NOMO-1 (cell line): ENCODE results near the gene KLF15.

Experiments used
- DNase-seq, 2 experiments: peaks; one replicate each; lab custom pipeline; 2025; ENCODE audit not compliant: unreplicated experiment in 2 of 2; lab: John Stamatoyannopoulos, UW

Gene KLF15

DNA sequence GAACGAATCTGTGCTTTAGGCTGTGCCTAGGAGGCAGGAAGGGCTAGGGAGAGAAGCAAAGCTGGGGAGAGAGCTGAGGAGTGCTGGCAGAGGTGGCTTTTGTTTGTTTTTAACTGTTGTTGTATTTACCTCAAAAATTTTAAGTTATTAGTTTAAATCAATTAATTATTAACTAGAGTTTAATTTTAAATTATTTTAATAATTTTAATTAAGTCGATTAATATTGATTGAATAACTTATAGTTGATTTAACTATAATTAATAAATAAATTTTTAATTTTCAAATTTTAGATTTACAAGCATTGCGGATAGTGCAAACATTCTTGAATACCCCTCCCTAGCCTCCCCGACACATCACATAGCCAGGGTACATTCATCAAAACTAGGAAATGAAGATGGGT is 30.6 kb downstream of the KLF15 start:
- no peak for DNase-seq

DNA sequence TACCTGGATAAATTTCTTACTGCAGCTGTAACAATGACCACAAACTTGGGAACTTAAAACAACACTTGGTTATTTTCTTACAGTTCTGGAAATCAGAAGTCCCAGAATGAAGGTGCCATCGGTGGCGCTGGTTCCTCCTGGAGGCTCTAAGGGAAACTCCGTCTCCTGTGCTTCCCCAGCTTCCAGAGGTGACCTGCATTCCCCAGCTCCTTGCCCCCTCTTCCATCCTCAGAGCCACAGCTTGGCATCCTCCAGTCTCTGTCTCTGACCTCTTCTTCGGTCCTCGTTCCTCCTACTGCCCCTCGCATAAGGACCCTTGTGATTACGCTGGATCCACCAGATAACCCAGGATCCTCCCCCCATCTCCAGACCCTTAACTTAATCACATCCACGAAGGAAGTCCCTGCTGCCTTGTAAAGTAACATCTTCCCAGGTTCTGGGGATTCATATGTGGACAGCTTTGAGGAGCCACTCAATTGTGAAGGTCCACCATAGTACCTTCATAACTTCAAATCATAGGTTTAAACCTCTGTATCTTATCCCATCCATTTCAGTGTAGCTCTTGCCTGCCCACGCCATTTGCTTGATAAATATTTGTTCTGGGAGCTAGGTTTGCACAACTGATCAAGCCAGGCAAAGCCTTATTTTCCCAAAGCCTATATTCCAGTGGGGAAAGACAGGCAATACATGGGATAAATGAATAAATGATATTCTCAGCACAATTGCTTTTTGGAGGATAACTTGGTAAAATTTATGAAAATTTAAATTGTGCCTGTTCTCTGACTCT is 34.8 kb downstream of the KLF15 start:
- DNase-seq = no peak

DNA sequence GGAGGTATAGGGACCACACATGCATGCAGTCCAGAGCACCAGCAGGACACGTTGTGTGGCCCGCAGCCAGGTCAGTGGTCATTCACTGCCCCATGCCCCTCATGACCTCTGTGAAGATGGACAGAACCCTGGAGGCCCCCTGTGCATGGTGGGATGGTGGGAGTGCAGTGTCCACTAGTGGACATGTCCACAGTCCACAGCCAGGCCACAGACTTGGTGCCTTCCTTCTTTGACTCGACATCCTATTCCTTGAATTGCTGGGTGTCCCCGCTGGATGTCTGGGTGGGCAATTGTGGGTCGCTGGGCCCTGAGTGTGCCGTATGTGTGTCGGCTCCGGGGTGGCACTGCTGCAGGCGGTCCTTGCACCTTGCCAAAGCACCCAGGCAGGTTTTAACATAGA is 35.7 kb downstream of the KLF15 start:
- no peak for DNase-seq

DNA sequence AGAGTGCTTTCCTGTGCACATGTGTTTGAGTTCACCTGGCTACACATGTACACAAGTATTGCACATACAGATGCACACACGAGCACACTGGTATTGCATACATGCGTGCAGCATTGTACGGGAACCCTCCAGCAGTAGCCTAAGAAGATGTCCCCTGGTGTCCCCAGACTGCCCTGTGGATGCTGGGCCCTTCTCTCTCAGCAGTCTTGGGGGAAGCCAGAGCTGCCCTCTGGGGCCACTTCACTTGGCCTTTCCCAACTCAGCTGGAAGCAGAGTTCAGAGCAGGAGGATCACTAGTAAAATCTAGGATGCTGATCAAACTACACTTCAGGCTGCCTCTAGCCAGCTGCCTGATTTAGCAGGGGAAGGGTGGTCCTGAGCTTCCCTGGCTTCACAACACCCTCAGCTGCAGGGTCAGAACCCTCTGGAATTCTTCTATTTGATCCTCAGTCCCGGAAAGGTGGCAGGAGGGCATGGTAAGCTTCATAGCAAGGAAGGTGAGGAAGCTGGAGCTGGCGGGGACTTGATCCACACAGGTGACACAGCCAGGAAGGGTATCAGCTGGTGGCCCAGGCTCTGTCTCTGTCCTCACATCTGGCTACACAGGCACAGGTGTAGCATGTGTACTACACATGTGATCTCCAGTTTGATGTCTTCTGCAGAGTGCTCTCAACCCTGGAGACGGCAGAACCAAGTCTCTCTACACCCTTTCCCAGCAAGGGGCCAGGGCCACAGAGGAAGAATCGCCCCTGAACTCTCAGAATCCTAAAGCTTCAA is 36.5 kb downstream of the KLF15 start:
- DNase-seq = no peak

DNA sequence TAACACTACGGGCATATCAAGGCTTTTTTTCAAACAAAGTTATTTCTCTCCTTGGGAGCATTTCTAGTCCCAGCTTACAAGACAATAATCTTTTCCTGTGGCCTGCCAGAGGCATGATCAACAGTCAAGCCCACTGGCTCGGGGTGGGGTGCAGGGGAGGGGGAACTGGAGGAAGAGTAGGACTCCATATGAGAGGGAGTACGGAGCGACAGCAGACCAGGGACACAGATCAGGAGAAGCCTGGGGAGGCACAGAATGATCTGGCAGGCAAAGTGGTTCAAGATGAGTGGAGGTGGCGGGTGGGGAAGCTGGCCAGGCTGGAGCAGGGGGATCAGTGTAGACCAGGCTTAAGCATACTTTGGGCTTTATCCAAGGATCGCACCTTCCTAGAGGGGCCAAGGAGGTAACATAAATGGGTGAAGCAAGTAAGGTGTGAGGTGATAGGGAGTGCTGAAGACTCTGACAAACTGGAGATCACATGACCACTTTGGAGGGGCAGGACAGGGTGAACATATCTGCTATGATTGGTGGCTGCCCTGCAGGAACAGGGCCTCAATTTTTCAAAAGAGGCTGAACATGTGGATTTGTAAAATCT is 37.4 kb downstream of the KLF15 start:
- no peak for DNase-seq

DNA sequence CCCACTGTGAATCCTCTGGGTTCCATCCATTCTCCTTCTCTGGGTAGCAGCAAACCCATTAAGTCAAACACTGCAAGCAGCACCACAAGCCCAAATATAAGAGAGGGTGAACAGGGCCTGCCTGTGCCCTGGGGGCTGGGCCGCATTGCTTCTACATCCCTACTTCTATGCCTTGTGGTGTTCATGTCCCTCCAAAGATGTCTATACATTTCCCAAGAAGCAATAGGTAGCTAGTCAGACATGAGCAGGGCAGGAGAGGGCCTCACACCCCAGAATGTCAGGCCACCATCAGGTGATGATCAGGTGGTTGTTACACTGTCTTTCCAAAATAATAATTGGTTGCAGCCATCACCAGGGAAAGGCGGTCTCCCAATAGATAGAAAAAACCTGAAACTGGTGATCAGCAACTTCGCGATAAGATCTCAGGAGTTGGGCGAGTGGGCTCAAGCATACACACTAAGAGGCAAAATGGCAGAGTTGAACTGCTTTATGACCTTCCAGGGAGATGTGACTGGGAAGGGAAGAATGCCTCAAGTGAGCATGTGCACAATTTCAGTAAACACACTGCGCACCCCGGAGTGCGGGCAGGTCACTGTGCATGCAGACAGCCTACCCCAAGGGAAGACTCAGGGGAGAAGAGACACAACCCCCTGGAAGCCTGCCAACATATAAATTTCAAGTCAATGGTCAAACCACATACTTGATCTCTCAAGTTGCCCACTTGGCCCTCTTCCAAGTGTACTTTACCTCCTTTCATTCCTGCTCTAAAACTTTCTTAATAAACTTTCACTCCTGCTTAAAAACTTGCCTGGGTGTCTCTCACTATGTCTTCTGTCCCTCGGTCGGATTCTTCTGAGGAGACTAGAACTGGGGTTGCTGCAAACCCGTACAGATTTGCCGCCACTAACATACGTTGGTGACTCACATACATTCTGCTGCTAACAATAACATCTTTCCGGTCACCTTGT is 39.9 kb downstream of the KLF15 start:
- DNase-seq = no peak

DNA sequence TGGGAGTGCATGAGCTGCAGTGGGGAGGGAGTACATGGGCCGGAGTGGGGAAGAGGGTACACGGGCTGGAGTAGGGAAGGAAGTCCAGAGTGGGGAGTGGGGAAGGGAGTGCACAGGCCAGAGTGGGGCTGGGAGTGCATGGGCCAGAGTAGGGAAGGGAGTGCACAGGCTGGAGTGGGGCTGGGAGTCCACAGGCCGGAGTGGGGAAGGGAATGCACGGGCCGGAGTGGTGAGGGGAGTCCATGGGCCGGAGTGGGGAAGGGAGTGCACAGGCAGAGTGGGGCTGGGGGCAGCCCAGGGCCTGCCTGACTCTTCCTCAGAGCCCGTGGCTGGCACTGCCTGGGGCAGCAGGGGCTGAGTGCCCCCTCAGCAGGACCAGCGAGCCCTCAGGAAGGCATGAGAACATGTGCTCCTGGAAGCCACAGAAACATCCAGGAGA is 40.7 kb downstream of the KLF15 start:
- DNase-seq = no peak

DNA sequence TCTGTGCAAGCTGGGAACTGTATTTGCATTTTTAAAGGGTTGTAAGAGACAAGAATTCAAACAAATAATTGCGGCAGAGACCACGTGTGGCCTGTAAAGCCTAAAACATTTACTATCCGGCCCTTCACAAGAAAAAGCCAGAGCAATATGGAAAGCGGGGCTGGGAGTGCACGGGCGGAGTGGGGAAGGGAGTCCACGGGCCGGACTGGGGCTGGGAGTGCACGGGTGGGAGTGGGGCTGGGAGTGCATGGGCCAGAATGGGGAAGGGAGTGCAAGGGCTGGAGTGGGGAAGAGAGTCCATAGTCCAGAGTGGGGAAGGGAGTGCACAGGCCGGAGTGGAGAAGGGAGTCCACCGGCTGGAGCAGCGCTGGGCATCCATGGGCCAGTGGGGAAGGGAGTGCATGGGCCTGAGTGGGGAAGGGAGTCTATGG is 41.2 kb downstream of the KLF15 start:
- DNase-seq = no peak

DNA sequence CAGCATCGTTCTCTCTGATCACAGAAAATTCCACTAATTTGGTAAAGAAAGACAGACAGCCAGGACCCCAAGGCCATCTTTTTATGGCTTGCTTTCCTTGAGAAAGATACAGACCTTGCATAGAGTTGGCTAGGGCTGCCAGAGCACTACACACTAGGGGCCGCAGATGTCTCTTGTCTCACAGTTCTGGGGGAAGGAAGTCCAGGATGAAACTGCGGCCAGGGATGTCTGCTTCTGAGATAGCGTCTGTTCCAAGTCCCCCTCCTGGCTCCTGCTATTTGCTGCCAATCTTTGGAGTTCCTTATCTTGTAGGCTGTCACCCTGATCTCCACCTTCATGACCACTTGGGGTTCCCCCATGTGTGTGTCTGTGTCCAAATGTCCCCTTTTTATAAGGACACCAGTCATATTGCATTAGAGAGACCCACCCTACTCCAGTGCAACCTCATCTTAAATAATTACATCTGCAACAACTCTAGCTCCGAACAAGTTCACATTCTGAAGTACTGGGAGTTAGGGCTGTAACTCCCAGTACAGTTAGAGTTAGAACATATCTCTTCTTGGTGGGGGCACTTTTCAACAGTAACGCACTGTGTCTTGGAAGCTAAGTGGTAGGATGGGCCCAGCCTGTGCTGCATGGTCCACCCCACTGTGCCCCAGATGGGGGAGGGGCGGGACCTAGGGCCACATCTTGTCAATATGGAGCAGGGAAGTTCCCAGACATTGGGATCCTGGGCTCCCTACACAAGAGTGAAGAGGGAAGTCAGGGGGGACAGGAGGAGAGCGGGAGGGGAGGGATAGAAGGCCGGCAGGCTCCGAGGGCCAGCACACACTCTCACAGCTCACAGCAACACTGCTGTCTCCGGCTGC is 42.2 kb downstream of the KLF15 start:
- DNase-seq = no peak

DNA sequence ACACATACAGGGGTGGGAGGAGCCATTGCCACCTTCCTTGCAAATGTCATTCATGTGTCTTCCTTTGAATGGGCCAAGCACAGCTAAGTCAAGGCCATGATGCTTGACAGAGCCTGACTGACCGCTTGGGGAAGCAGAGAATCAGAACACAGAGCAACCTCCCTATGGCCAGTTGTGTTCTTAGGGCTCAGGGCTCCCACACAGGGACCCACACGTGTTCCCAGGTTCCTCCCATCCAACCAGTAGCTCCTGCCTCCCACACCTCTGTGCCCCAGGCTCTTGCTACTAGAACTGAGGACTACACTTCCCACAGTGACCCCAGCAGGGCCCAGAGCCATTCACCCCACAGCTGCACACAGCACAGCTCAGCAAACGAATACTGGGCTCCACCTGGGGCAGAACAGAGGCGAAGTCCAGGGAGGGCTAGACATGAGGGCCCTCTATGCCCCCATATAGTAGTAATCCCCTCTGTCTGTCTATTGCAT is 42.9 kb downstream of the KLF15 start:
- DNase-seq = no peak

DNA sequence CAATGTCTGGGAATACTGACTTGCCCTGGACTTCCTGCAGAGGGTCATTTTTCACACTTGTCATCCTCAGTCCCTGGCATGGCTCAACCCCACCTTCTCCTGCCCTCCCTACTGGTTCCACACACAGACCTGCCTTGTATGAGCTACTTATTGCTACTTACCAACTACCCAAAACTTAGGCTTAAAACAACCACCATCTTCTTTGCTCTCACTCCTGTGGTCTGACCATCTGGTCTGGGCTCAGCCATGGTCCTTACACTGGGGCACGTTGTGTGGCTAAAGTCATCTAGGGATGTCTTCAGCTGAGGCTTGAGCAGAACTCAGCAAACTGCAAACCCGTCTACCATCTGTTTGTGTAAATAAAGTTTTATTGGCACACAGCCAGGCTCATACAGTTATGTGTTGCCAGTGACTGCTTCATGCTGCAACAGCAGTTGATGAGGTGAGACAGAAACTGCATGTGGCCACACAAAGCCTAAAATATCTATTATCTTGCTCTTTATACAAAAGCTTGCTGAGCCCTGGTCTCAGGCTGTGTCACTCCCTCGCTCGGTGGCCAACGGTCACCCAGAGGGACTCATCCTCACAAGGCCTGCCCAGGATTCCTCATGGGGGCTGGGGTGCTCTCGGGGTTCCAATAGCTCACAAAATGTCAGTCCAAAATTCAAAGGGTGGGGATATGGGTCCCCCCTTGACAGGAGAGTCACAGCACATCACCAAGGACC is 43.5 kb downstream of the KLF15 start:
- no peak for DNase-seq

DNA sequence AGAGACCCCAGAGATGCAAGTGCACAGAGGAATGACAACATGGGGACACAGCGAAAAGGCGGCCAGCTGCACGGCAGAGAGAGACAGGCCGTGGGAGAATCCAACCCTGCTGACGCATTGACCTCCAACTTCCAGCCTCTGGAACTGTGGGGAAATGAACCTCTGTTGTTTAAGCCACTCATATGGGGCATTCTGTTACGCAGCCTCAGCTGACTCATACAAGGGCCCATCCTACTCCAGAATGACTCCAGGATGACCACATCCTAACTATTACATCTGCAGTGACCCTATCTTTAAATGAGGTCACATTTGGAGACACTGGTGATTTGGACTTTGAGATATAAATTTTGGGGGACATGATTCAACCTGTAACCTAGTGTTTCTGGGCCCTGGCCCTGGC is 44.0 kb downstream of the KLF15 start:
- DNase-seq = no peak

DNA sequence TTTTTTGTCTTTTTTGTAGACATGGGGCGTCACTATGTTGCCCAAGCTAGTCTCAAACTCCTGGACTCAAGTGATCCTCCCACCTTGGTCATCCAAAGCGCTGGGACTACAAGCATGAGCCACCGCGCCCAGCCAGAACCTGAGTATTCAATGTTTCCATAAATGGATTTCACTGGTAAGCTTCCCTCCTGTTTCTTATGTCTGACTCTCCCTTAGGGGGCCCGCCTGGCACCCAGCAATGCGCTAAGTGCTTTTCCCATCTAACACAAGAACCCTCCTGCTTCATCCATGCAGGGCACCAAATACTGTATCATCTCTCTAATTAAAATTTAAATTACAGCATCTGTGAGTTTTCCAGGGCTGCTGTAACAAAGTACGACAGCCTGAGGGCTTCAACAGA is 44.9 kb downstream of the KLF15 start:
- no peak for DNase-seq

DNA sequence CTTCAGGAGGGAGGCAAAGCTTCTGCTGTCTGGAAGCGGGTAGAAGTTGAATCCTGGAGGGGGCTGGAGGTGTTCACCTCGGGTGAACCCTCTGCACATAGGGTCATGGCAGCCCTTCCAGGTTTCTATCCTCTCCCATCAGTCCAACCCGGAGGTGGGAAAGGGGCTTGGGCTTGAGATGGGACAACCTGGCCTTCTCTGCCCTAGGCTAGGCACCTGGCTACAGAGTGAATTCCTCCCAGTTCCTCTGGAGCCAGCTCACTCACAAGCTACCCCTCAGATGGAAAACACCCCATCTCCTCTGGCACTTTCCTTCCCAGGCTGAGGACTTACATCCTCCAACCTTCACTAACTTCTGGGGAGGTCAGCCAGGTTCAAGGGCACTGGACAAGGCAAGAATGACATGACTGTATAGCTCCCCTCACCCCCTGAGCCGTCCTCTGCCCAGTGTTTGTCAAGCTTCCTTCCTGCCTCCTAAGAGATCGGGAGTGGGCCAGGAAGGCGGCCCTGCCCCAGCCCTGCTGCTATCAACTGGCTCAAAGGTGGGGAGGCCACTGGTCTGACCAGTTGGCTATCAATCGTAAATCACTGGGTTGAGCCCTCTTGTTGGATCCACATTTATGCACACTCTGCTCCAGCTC is 45.8 kb downstream of the KLF15 start:
- no peak for DNase-seq

DNA sequence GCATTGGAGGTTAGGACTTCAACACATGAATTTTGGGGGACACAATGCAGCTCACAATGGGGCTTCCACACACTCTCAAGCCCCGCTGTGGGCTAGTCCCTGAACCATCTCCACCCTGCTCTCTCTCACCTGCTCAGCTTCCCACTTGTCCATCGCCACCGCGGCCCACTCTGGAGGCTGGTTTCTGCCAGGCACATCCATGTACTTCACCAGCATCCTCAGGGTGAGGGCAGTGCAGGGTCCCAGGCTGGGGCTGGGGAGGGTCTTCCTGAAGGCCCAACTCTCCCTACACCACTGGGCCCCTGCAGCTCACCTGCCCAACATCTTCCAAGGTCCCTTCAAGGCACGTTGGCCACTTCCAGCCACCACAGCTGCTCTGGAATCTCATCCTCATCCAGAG is 46.4 kb downstream of the KLF15 start:
- no peak for DNase-seq

DNA sequence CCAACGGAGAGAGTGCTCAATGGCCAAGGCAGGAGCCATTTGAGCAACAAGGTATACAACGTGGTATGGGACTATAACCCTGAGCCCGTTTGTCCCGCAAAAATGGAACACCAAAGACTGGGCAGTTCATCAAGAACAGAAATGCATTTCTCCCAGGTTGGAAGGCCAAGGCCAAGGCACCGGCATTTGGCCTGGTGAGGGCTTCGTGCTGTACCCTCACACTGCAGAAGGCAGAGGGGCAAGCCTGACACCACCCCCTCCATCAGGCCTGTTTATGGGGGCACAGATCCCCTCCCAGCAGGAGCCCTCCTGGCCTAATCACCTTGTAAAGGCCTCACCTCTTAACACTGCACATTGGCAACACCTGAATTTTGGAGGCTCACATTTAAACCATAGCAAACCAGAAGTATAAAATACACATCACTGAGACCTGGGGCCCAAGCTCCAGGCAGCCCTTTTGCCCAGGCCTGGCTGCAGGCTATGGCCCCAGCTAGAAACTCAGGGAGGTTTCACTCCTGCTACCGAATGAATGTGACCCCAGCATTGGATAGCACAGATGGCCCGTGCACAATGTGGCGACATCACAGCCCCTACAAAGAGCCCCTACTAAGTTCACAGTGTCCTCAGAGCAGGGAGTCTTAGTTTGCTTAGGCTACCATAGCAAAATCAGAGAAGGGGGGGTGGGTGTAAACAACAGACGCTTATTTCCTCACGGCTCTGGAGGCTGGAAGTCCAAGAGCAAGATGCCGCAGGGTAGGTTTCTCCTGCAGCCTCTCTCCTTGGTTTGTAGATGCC is 47.1 kb downstream of the KLF15 start:
- DNase-seq = no peak

DNA sequence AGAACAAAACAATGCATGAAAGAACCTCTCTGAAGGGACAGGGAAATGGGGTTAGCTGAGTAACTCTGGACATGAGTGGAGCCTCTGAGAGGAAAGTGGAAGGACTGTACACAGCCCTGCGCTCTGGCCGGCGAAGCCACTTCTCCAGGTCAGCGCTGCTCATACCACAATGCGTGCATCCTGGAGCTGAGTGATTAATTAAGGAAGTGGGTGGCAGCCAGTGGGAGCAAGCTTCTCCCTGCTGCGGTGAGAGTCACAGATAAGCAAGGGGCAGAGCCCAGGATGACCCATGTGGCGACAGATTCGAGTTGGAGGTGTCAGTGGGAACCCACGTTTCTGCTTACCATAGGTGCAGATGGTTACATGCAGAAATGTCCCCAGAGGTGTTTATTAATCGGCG is 48.0 kb downstream of the KLF15 start:
- no peak for DNase-seq
